ENCODE results near the gene USP6NL. TPM values are rescaled to one million over a fixed set of nuclear protein-coding genes. Genes with fewer than 3 reads are reported as not detected.

Gene USP6NL
- total RNA-seq, 1 donor from 2014 or later, result 33.0 TPM

DNA sequence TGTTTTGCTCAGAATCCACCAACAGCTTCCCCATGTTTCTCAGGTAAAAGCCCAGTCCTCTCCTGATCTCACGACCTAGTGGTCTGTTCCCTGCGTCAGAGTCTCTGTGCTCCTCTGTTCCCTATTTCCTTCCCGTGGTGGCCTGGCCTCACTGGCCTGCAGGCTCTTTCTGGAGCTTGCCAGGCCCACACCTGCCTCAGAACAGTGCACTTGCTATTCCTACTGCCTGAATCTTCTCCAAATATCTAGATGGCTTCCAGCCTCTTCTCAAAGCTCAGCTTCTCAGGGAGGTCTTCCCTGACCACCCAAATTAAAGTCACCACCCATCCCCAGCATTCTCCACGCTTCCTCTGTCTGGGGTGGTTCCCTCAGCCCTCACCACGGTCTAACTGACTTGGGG lies 165.3 kb downstream of the USP6NL start:
- no peak overlapping the region for H3K4me3 Mint-ChIP-seq (ENCODE audit: unreplicated experiment)
- H3K27me3 Mint-ChIP-seq (ENCODE audit: unreplicated experiment), result peaks cover 10% of the 10 kb centered on the region
- TF ChIP-seq, protein P1, sequence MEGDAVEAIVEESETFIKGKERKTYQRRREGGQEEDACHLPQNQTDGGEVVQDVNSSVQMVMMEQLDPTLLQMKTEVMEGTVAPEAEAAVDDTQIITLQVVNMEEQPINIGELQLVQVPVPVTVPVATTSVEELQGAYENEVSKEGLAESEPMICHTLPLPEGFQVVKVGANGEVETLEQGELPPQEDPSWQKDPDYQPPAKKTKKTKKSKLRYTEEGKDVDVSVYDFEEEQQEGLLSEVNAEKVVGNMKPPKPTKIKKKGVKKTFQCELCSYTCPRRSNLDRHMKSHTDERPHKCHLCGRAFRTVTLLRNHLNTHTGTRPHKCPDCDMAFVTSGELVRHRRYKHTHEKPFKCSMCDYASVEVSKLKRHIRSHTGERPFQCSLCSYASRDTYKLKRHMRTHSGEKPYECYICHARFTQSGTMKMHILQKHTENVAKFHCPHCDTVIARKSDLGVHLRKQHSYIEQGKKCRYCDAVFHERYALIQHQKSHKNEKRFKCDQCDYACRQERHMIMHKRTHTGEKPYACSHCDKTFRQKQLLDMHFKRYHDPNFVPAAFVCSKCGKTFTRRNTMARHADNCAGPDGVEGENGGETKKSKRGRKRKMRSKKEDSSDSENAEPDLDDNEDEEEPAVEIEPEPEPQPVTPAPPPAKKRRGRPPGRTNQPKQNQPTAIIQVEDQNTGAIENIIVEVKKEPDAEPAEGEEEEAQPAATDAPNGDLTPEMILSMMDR (IDR thresholded peaks at IDR 0.05; ENCODE audit: unreplicated experiment), result no peak

DNA sequence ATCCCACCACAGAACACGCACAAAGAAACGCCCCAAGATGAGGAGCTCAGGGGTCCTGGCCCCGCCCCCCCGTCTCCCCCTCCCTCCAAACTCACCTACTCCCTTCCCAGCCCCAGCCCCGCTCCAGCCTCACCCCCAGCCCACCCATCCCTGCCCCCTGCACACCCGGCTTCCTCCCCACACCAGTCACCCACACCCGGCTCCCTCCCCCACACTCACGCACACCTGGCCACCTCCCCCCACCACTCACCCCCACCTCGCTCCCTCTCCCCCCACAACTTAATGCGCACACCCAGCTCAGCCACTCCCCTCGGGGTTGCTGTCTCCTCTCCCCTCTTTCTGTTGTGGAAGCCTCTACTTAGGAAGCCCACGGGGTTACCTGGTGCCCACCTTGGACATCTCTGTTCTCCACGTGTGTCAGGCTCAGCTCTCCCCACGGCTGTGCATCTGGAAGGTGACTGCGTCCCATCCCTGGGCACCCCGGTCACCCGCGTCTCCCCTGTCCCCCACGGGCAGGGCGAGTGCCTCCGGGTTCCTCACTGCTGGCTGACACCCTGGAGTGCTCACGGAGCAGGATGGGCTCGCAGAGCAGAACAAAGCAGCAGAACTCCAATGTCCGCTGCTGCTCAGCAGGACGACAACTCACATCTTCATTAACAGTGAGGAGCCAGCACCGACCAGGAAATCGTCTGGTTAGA lies 166.8 kb downstream of the USP6NL start:
- TF ChIP-seq, protein P1 (IDR thresholded peaks at IDR 0.05; ENCODE audit: unreplicated experiment), result no peak
- no peaks in the 10 kb centered on the region for H3K9me3 Mint-ChIP-seq (ENCODE audit: unreplicated experiment)
- H3K4me3 Mint-ChIP-seq (ENCODE audit: unreplicated experiment), result no peak overlapping the region
- H3K27me3 Mint-ChIP-seq (ENCODE audit: unreplicated experiment), result peaks cover 10% of the 10 kb centered on the region
- no peak for DNase-seq (ENCODE audit: low spot score)
- no peak overlapping the region for H3K27ac Mint-ChIP-seq (ENCODE audit: unreplicated experiment)
- H3K4me1 Mint-ChIP-seq (ENCODE audit: unreplicated experiment), result peaks cover 2% of the 10 kb centered on the region
- H3K36me3 Mint-ChIP-seq (ENCODE audit: low read depth, unreplicated experiment), result no peaks in the 10 kb centered on the region

More for the DNA sequence above, 165.3 kb downstream of the USP6NL start:
- Mint-ChIP-seq H3K9me3 (ENCODE audit: unreplicated experiment) (no peaks in the 10 kb centered on the region), H3K36me3 (ENCODE audit: low read depth, unreplicated experiment) (no peaks in the 10 kb centered on the region), H3K4me1 (ENCODE audit: unreplicated experiment) (peaks cover 2% of the 10 kb centered on the region), H3K27ac (ENCODE audit: unreplicated experiment) (no peak overlapping the region)
- DNase-seq (ENCODE audit: low spot score), result no peak

DNA sequence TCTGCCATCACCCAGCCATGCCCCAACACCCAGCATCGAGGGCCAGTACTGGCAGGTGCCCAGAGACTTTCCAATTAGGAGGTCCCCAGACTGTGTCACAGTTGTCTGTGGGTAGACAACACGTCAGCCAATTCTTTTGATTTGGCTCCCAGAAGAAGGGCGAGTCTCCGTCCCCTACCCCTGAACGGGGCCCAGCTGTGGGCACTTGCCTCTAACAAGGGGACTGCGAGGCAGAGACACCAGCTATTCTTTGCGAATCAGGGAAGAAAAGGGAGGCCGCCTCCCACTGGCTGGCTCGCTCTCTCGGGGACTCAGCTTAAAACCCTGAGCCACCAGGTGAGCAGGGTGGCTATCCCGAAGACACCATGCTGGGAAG lies 167.3 kb downstream of the USP6NL start:
- Mint-ChIP-seq H3K4me1 (ENCODE audit: unreplicated experiment) (peaks cover 2% of the 10 kb centered on the region), H3K27ac (ENCODE audit: unreplicated experiment) (no peak overlapping the region), H3K4me3 (ENCODE audit: unreplicated experiment) (no peak overlapping the region), H3K36me3 (ENCODE audit: low read depth, unreplicated experiment) (no peaks in the 10 kb centered on the region), H3K9me3 (ENCODE audit: unreplicated experiment) (no peaks in the 10 kb centered on the region), H3K27me3 (ENCODE audit: unreplicated experiment) (peaks cover 10% of the 10 kb centered on the region)
- TF ChIP-seq, protein P1 (IDR thresholded peaks at IDR 0.05; ENCODE audit: unreplicated experiment), result no peak
- DNase-seq (ENCODE audit: low spot score), result no peak

DNA sequence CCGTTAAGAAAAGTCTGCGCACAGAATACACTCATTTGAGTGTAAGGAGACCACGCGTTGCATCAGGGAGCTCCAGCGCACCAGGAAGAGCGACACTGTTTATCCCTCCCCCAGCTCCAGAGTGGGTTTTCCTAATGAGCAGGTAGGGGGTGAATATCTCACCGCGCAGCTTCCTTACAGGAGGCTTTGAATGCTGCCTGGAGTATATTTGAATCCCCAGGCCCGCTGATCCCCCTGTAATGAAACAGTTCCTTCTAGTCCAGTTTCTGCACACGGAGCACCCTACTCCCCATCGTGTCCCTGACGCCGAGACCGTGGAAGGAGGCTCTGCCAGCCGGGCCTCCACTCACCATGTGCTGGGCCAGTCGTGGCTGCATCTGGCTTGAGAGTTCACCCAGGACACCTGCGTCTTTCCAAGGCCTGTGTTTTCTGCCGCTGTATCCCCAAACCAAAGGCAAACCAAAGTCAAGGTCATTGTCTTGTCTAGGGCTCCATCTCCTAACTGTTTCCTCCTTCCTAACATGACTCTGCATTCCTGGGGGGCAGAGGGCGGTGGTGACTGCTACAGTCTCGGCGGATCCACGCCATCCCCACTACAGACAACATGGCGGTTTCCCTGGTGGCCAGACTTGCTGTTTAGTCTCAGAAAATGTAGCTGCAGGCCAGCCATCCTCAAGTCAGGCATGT lies 167.8 kb downstream of the USP6NL start:
- H3K27ac Mint-ChIP-seq (ENCODE audit: unreplicated experiment), result no peak overlapping the region
- H3K9me3 Mint-ChIP-seq (ENCODE audit: unreplicated experiment), result no peaks in the 10 kb centered on the region
- TF ChIP-seq, protein P1 (IDR thresholded peaks at IDR 0.05; ENCODE audit: unreplicated experiment), result no peak
- DNase-seq (ENCODE audit: low spot score), result no peak
- H3K27me3 Mint-ChIP-seq (ENCODE audit: unreplicated experiment), result peaks cover 10% of the 10 kb centered on the region
- no peaks in the 10 kb centered on the region for H3K36me3 Mint-ChIP-seq (ENCODE audit: low read depth, unreplicated experiment)
- no peak overlapping the region for H3K4me3 Mint-ChIP-seq (ENCODE audit: unreplicated experiment)
- H3K4me1 Mint-ChIP-seq (ENCODE audit: unreplicated experiment), result peaks cover 2% of the 10 kb centered on the region
